GM12873 (cell line): ENCODE measurements around the gene HPS6.

ENCODE experiments used
- CTCF ChIP-seq: IDR thresholded peaks from 2 replicates; pipeline ENCODE4 v1.5.1; 2012; ENCODE audit warnings: low read depth, mild to moderate bottlenecking, moderate library complexity, low read length, control low read depth; ENCODE audit not compliant: insufficient read depth; ENCODE audit errors: missing control alignments

The HPS6 gene

GRCh38 chr10:102114861-102115618, 49.9 kb downstream of the HPS6 start:
- no peak for TF ChIP-seq CTCF

GRCh38 chr10:102115775-102116174, 50.6 kb downstream of the HPS6 start:
- TF ChIP-seq CTCF: no peak

GRCh38 chr10:102116656-102117055, 51.5 kb downstream of the HPS6 start:
- no peak for TF ChIP-seq CTCF
